IMR-90 (cell line): ENCODE results near the gene MAP1A. TPM values are rescaled to one million over a fixed set of nuclear protein-coding genes. Genes with fewer than 3 reads are reported as not detected.

Experiments
- ATAC-seq: fragments of 200-7000 bp; cut with Tn5 transposase; 2 replicates; pipeline ENCODE4 v1.9.1; 2020; ENCODE audit warnings: low read depth, mild to moderate bottlenecking, moderate library complexity
- BruUV-seq: library from RNA; stranded (reverse); fragments of 400-500 nt; replicated peaks from 2 replicates; lab custom pipeline; 2021; lab: Mats Ljungman, UMichigan
- CTCF ChIA-PET: fragments of 300-600 bp; formaldehyde crosslinking; extraction: SDS; loops from one replicate; lab custom pipeline; 2021; ENCODE audit warnings: antibody characterized with exemption; lab: Yijun Ruan, JAX
- POLR2A ChIA-PET: fragments of 300-600 bp; sonication (Branson Sonifier 250); formaldehyde crosslinking; loops from one replicate; lab custom pipeline; 2022; ENCODE audit warnings: antibody characterized with exemption; ENCODE audit not compliant: unreplicated experiment; lab: Charles Lee
- DNase-seq: peaks from one replicate; pipeline ENCODE4 v3.0.0; 2013
- H2AFZ ChIP-seq: replicated peaks from 2 replicates; pipeline ENCODE3; 2013; ENCODE audit warnings: low read length, mild to moderate bottlenecking; ENCODE audit not compliant: poor library complexity
- H2AK5ac ChIP-seq: 2 replicates; pipeline ENCODE4 v1.6.1; 2013; ENCODE audit warnings: low read depth, low read length, inconsistent platforms
- H2AK9ac ChIP-seq: replicated peaks from 2 replicates; pipeline ENCODE3; 2013; ENCODE audit warnings: mild to moderate bottlenecking, low read depth, low read length, moderate library complexity; ENCODE audit not compliant: poor library complexity
- H2BK120ac ChIP-seq: 2 replicates; pipeline ENCODE4 v1.6.1; 2013; ENCODE audit warnings: low read depth, low read length, inconsistent platforms
- H2BK15ac ChIP-seq: 3 replicates; pipeline ENCODE4 v1.6.1; 2013; ENCODE audit warnings: low read depth, low read length, inconsistent platforms
- H2BK20ac ChIP-seq: 2 replicates; pipeline ENCODE4 v1.6.1; 2013; ENCODE audit warnings: low read depth, mild to moderate bottlenecking, inconsistent platforms, low read length, moderate library complexity
- H2BK5ac ChIP-seq: 2 replicates; pipeline ENCODE4 v1.6.1; 2013; ENCODE audit warnings: mild to moderate bottlenecking, low read depth, low read length, inconsistent platforms; ENCODE audit not compliant: poor library complexity, severe bottlenecking
- H3K14ac ChIP-seq: replicated peaks from 2 replicates; pipeline ENCODE4 v1.6.1; 2013; ENCODE audit warnings: low read depth, low read length, inconsistent platforms
- H3K18ac ChIP-seq: 2 replicates; pipeline ENCODE4 v1.6.1; 2013; ENCODE audit warnings: low read depth, low read length, control low read depth
- H3K23ac ChIP-seq: 2 replicates; pipeline ENCODE4 v1.6.1; 2013; ENCODE audit warnings: low read depth, low read length, inconsistent platforms
- H3K27ac ChIP-seq: 2 replicates; pipeline ENCODE4 v1.5.1; 2013; ENCODE audit warnings: mild to moderate bottlenecking, control low read depth, low read length; ENCODE audit not compliant: insufficient read depth
- H3K27me3 ChIP-seq: 2 replicates; pipeline ENCODE4 v1.6.1; 2013; ENCODE audit warnings: low read length; ENCODE audit not compliant: control insufficient read depth, insufficient read depth
- H3K36me3 ChIP-seq: 2 replicates; pipeline ENCODE4 v1.6.1; 2013; ENCODE audit warnings: low read length, mixed read lengths; ENCODE audit not compliant: control insufficient read depth, insufficient read depth
- H3K4ac ChIP-seq: 2 replicates; pipeline ENCODE4 v1.6.1; 2013; ENCODE audit warnings: low read depth, low read length, inconsistent platforms
- H3K4me1 ChIP-seq: 2 replicates; pipeline ENCODE4 v1.6.1; 2013; ENCODE audit warnings: low read length, mixed read lengths; ENCODE audit not compliant: control insufficient read depth, insufficient read depth
- H3K4me2 ChIP-seq: 2 replicates; pipeline ENCODE4 v1.6.1; 2013; ENCODE audit warnings: low read depth, mild to moderate bottlenecking, control low read depth, low read length, moderate library complexity
- H3K4me3 ChIP-seq: 2 replicates; pipeline ENCODE4 v1.5.1; 2013; ENCODE audit warnings: low read depth, mild to moderate bottlenecking, control low read depth, low read length, moderate library complexity; ENCODE audit not compliant: insufficient read depth
- H3K56ac ChIP-seq: 2 replicates; pipeline ENCODE4 v1.6.1; 2013; ENCODE audit warnings: low read length, inconsistent platforms; ENCODE audit not compliant: insufficient read depth; ENCODE audit errors: extremely low read depth
- H3K79me1 ChIP-seq, 2 experiments: 2 replicates each; pipeline ENCODE4 v1.6.1; 2013; ENCODE audit warnings: low read length in 2 of 2, inconsistent platforms in 1 of 2, low read depth in 1 of 2
- H3K9ac ChIP-seq: 2 replicates; pipeline ENCODE4 v1.6.1; 2013; ENCODE audit warnings: low read depth, low read length, control low read depth
- H3K9me1 ChIP-seq: 2 replicates; pipeline ENCODE4 v1.6.1; 2013; ENCODE audit warnings: low read length, inconsistent platforms; ENCODE audit not compliant: insufficient read depth
- H3K9me3 ChIP-seq: 2 replicates; pipeline ENCODE4 v1.6.1; 2013; ENCODE audit warnings: low read length; ENCODE audit not compliant: control insufficient read depth, insufficient read depth
- H4K20me1 ChIP-seq: 2 replicates; pipeline ENCODE4 v1.6.1; 2013; ENCODE audit warnings: low read length, inconsistent platforms; ENCODE audit not compliant: insufficient read depth
- H4K5ac ChIP-seq: 2 replicates; pipeline ENCODE4 v1.6.1; 2013; ENCODE audit warnings: mild to moderate bottlenecking, low read depth, low read length, control low read depth
- H4K8ac ChIP-seq, 2 experiments: 2 replicates each; pipeline ENCODE4 v1.6.1; 2013; ENCODE audit warnings: low read depth in 2 of 2, low read length in 2 of 2, control low read depth in 1 of 2, inconsistent platforms in 1 of 2
- H4K91ac ChIP-seq: 2 replicates; pipeline ENCODE4 v1.6.1; 2013; ENCODE audit warnings: low read depth, low read length, inconsistent platforms; ENCODE audit not compliant: insufficient read depth
- CEBPB ChIP-seq: IDR thresholded peaks from 2 replicates; pipeline ENCODE4 v1.6.1; 2012; ENCODE audit warnings: low read depth, low read length, improper control_type of control experiment
- CHD1 ChIP-seq: IDR thresholded peaks from 2 replicates; pipeline ENCODE4 v1.6.1; 2012; ENCODE audit warnings: low read depth, low read length, improper control_type of control experiment
- FOS ChIP-seq: fragments of 150-350 bp; IDR thresholded peaks from 2 replicates; pipeline ENCODE4 v1.6.1; 2016; ENCODE audit warnings: low read depth, low read length
- MAFK ChIP-seq: IDR thresholded peaks from 2 replicates; pipeline ENCODE4 v1.6.1; 2012; ENCODE audit warnings: low read depth, low read length, improper control_type of control experiment
- MAZ ChIP-seq: IDR thresholded peaks from 2 replicates; pipeline ENCODE4 v1.6.1; 2012; ENCODE audit warnings: low read depth, mild to moderate bottlenecking, low read length, improper control_type of control experiment, moderate library complexity, borderline replicate concordance
- MXI1 ChIP-seq: IDR thresholded peaks from 2 replicates; pipeline ENCODE4 v1.6.1; 2012; ENCODE audit warnings: low read depth, mild to moderate bottlenecking, low read length, moderate library complexity, borderline replicate concordance
- NFE2L2 ChIP-seq: fragments of 150-350 bp; IDR thresholded peaks from 2 replicates; pipeline ENCODE4 v1.6.1; 2016; ENCODE audit warnings: low read depth, mild to moderate bottlenecking, low read length
- POLR2A ChIP-seq: IDR thresholded peaks from 2 replicates; pipeline ENCODE4 v1.6.1; 2012; ENCODE audit warnings: mild to moderate bottlenecking, low read depth, low read length
- RCOR1 ChIP-seq: IDR thresholded peaks from 2 replicates; pipeline ENCODE4 v1.6.1; 2012; ENCODE audit warnings: mild to moderate bottlenecking, low read length, improper control_type of control experiment; ENCODE audit not compliant: insufficient replicate concordance
- RFX5 ChIP-seq: IDR thresholded peaks from 2 replicates; pipeline ENCODE4 v1.8.0; 2012; ENCODE audit warnings: low read depth, mild to moderate bottlenecking, low read length, moderate library complexity
- SMC3 ChIP-seq: fragments of 150-350 bp; IDR thresholded peaks from 2 replicates; pipeline ENCODE4 v1.6.1; 2016; ENCODE audit warnings: low read depth, mild to moderate bottlenecking, antibody characterized with exemption, low read length, moderate library complexity
- WGBS, 2 experiments: methylation state at CpG; one replicate each; pipeline versions ENCODE4 v1.1.5 to v1.1.7; 2013; ENCODE audit warnings: missing lambda C conversion rate in 2 of 2; ENCODE audit not compliant: insufficient read length in 1 of 2; ENCODE audit errors: extremely low coverage in 2 of 2; 5-methylcytosine and 5-hydroxymethylcytosine counted together
- dilution Hi-C: fragments of 300-500 bp; cut with HindIII; formaldehyde crosslinking; loops from one replicate; pipeline ENCODE4 v1.14.3; 2018; ENCODE audit warnings: low sequenced_read_pairs; ENCODE audit not compliant: unreplicated experiment
- in situ Hi-C: fragments of 300-500 bp; cut with MboI; formaldehyde crosslinking; loops from 3 replicates; pipeline ENCODE4 v1.14.3; 2019; ENCODE audit warnings: low sequenced_read_pairs, inconsistent platforms, mixed read lengths
- intact Hi-C: fragments of 100-400 bp; cut with micrococcal nuclease; formaldehyde crosslinking; loops from 2 replicates; pipeline ENCODE4 v1.10.0; 2022
- polyA plus RNA-seq, 3 experiments: library from polyadenylated mRNA; depleted of rRNA; stranded (reverse); fragments of >200 nt; gene quantifications; 2 replicates each; pipeline ENCODE4 v1.2.3, GENCODE V29; 2012; ENCODE audit warnings: low replicate concordance in 1 of 3
- total RNA-seq: library from RNA; depleted of rRNA; stranded (reverse); fragments of >200 nt; gene quantifications from 2 replicates; pipeline ENCODE4 v1.2.3, GENCODE V29; 2012
- TF ChIP-seq, protein P1 (sequence below): fragments of 150-350 bp; IDR thresholded peaks from 2 replicates; pipeline ENCODE4 v1.6.1; 2016; ENCODE audit warnings: low read depth, mild to moderate bottlenecking, low read length, moderate library complexity, borderline replicate concordance

MAP1A gene
- total and polyA plus RNA-seq, 2 of the 4 experiments (the other 2 are of a cell fraction): 28.7 to 48.2 TPM

- Histone ChIP-seq H4K8ac (no peak overlapping the region), H3K4ac (no peak overlapping the region), H3K79me1 (peaks cover 23 to 83% of the 10 kb centered on the region in 2 experiments), H2BK20ac (no peak overlapping the region), H3K4me3 (no peak overlapping the region), H4K20me1 (peaks cover 61% of the 10 kb centered on the region), H2BK5ac (no peak overlapping the region), H2AK5ac (no peak overlapping the region), H4K5ac (no peak overlapping the region), H3K18ac (no peak overlapping the region), H3K56ac (no peak overlapping the region), H2AFZ (no peak overlapping the region), H2BK120ac (no peak overlapping the region), H2AK9ac (no peak overlapping the region), H3K14ac (no peak overlapping the region), H2BK15ac (no peak overlapping the region), H3K9me1 (peaks cover 44% of the 10 kb centered on the region), H3K27me3 (no peaks in the 10 kb centered on the region), H3K36me3 (peaks cover 65% of the 10 kb centered on the region), H3K9me3 (no peaks in the 10 kb centered on the region), H3K4me2 (no peak overlapping the region), H3K27ac (no peak overlapping the region), H3K9ac (no peak overlapping the region), H4K91ac (no peak overlapping the region), H3K4me1 (peaks cover 2% of the 10 kb centered on the region; the same call in 1 of the 2 replicates), H3K23ac (no peak overlapping the region)
- WGBS, 2 experiments: 83% methylated on average over 1 of the region's 4 CpGs; no CpG with 5 or more reads in 1 of the 2 experiments
- TF ChIP-seq CEBPB (no peak), CHD1 (no peak), MXI1 (no peak), SMC3 (no peak), RCOR1 (no peak), POLR2A (no peak), MAFK (no peak), NFE2L2 (no peak), FOS (no peak), MAZ (no peak), RFX5 (no peak)
- TF ChIP-seq, protein P1, sequence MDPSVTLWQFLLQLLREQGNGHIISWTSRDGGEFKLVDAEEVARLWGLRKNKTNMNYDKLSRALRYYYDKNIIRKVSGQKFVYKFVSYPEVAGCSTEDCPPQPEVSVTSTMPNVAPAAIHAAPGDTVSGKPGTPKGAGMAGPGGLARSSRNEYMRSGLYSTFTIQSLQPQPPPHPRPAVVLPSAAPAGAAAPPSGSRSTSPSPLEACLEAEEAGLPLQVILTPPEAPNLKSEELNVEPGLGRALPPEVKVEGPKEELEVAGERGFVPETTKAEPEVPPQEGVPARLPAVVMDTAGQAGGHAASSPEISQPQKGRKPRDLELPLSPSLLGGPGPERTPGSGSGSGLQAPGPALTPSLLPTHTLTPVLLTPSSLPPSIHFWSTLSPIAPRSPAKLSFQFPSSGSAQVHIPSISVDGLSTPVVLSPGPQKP: no peak
- no peak for DNase-seq
- dilution Hi-C loops (no loop called here), in situ Hi-C loops (no loop called here), intact Hi-C loops (no loop called here)
- no TSS peak for BruUV-seq
- no peak for ATAC-seq
- ChIA-PET CTCF (no interaction called here), POLR2A (no interaction called here)
These were observed 6.9 kb downstream of the MAP1A start for GRCh38 chr15:43524254-43524845.
